GM10266 (cell line): ENCODE measurements around the gene COL4A1.

Source experiments
- DNase-seq: peaks from one replicate; pipeline ENCODE4 v3.0.0; 2012; ENCODE audit errors: extremely low spot score
- TF ChIP-seq, protein P1 (sequence below): IDR thresholded peaks from 2 replicates; pipeline ENCODE4 v1.5.1; 2012; ENCODE audit warnings: mild to moderate bottlenecking, low read depth; ENCODE audit not compliant: control insufficient read depth, insufficient read depth; ENCODE audit errors: missing control alignments

Gene COL4A1

DNA sequence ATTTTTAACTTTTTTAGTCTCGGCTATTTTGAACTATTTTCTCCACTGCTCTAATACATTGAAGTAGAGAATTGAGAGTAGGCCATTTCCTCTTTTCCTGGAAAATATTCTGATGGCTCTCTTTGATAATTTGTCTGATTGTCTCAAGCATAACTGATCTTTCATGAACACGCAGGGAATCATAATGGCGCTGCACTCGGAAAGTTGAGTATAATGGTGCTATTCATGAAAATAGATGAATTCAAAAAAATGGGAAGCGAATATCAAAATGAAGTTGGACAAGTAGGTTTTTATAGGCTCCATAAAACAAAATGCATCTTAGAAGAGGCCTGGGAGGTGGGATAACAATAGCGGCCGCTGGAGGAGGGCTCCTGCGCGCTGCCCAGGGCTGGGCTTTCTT lies 29.2 kb upstream of the COL4A1 start:
- TF ChIP-seq, protein P1, sequence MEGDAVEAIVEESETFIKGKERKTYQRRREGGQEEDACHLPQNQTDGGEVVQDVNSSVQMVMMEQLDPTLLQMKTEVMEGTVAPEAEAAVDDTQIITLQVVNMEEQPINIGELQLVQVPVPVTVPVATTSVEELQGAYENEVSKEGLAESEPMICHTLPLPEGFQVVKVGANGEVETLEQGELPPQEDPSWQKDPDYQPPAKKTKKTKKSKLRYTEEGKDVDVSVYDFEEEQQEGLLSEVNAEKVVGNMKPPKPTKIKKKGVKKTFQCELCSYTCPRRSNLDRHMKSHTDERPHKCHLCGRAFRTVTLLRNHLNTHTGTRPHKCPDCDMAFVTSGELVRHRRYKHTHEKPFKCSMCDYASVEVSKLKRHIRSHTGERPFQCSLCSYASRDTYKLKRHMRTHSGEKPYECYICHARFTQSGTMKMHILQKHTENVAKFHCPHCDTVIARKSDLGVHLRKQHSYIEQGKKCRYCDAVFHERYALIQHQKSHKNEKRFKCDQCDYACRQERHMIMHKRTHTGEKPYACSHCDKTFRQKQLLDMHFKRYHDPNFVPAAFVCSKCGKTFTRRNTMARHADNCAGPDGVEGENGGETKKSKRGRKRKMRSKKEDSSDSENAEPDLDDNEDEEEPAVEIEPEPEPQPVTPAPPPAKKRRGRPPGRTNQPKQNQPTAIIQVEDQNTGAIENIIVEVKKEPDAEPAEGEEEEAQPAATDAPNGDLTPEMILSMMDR = no peak
- DNase-seq = no peak

DNA sequence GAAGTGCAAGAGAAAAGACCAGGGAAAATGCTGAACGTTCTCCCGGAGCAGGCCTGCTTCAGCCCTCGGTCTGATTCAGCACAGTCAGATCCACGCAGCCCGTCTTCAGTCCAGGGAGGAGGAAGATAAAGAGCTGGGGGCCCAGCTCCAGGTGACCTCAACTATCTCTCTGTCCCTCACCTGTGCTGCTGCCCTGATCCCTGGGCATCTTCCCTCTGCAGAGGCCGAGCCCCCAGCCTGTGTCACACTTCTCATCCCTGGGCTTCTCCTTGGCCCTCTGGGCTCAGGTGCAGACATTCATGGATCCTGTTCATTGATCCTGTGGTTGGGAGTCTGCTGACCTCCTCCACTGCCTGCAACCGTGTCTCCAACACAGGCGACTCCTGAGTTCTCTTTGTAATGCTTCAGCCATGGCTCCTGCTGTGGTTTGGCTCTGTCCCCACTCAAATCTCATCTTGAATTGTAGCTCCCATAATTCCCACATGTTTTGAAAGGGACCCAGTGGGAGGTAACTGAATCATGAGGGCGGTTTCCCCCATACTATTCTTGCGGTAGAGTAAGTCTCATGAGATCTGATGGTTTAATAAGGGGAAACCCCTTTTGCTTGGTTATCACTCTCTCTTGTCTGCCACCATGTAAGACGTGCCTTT lies 28.0 kb upstream of the COL4A1 start:
- DNase-seq = no peak

DNA sequence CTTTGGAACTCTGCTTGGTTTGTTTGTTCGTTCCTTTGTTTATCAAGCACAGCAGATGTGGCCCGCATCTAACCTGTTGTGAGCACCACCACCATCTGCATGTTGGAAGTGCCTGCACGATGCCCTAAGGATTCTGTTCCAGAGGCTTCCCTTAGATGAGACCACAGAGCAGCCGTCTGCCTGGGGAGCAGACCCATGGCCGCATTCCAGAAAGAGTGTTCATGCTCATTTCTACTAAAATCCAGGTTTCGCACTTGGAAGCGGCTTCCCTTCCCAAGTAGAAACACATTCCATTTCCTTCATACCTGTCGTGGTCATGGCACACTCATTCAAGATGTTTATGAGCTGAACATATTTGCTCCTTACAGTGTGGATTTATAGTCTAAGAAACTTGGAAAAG lies 27.3 kb upstream of the COL4A1 start:
- TF ChIP-seq, protein P1 = no peak

More for the DNA sequence above, 28.0 kb upstream of the COL4A1 start:
- TF ChIP-seq, protein P1 = no peak

DNA sequence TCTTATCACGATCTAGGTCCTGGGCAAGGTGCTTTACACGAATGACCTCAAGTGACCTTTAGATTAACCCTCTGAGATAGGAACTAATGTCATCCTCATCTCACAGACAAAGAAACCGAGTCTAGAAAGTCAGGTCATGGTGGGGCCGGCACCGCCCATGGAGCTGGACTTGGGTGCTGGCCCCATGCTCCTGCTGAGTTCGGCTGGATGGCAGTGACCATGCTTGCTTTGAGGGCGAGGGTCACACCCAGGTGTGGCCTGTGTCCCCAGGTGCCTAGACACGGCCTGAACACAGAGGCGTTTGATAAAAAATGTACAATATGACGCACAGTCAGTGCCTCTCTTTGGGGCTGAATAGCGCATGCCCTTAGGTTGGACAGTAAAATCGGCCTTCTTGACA lies 26.9 kb upstream of the COL4A1 start:
- TF ChIP-seq, protein P1 = no peak
- no peak for DNase-seq

More for the DNA sequence above, 27.3 kb upstream of the COL4A1 start:
- DNase-seq = no peak

DNA sequence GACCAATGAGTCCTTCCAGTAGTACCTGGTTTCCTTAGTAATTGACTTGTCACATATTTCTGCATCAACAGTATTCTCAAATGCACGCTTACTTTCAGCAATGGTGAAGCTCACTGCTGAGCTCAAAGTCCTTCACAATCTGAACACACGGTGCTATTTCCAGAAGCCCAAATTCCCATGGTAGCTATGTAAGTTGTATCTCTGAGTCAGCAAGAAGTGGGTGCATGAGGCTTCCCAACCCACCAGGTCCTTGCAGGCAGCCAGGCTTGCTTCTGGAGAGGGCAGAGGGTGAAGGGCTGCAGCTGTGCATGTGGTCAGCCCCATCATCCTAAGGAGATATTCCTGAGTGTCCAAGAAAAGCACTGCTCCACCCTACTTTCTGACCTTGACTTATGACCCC lies 25.8 kb upstream of the COL4A1 start:
- no peak for DNase-seq
- TF ChIP-seq, protein P1 = no peak

- no peak for DNase-seq
- TF ChIP-seq, protein P1 = no peak
These were observed 24.4 kb upstream of the COL4A1 start for GRCh38 chr13:110331362-110331761.

DNA sequence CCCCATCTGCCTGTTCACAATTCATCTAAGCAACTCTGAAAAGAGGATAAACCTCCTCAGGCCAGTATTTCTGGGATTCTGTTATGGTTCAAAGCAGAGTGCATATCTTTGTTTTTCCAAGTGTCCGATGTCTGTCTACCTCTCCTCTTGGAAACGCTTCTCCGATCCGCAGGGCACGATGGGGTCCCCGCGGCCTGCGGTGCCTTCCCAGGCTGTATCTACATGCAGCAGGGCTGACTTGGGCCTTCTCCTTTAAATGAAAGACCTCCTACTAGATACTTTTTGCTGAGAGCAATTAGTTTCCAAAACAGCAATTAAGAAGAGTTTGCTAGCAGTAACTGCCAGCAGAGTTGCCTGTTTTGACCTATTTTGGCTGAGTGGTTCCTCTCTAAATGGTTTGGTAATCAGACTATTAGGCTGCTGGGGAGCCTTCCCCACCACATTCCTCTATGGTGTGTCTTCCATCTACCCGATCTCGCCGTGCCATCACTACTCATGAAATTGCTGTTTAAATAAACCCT lies 23.6 kb upstream of the COL4A1 start:
- no peak for DNase-seq
- TF ChIP-seq, protein P1 = no peak
